Activated CD8-positive, alpha-beta memory T cell treated with anti-CD3 and anti-CD28 coated beads for 24 hours (primary cell): ENCODE results near the gene TRA2A.

Experiments
- DNase-seq: peaks from one replicate; pipeline ENCODE4 v3.0.0-alpha.2; 2020

Gene TRA2A

DNA sequence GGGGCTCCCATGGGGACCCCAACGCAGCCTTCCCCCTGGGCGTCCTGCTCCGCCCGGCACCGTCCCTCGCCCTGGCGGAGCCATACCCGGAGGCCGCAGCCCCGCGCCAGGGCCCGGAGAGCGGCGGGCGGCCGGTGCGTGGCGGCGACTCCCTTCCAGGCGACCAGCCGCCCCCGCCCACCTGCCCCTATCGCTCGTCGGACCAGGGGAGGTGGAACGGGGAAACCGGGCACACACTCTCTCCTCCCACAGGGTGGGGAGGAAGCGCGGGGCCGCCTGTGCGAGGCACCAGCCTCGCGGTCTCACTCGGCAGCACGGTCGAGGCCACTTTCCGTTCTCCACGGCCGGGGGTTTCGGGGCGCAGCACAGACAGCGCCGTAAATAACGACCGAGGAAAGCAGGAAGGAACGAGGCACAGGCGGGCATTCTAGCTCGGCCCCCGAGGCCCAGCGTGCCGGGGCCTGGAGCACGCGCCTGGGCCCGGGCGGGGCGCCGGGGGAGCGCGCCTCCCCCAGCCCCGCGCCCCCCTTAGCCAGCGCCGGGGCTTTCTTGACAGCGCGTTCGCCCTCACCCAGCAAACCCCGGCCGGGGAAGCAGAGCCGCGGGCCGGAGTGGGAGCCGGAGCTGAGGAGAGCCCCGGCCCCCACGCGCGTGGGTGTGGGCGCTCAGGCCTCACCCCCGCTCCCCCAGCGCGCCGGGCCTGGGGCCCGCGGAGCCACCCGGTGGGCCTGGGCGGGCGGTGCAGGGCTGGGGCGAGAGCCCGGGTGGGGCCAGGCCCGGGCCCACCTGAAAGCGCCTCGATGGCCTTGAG is 62.4 kb downstream of the TRA2A start:
- DNase-seq: peak; percentile 75

DNA sequence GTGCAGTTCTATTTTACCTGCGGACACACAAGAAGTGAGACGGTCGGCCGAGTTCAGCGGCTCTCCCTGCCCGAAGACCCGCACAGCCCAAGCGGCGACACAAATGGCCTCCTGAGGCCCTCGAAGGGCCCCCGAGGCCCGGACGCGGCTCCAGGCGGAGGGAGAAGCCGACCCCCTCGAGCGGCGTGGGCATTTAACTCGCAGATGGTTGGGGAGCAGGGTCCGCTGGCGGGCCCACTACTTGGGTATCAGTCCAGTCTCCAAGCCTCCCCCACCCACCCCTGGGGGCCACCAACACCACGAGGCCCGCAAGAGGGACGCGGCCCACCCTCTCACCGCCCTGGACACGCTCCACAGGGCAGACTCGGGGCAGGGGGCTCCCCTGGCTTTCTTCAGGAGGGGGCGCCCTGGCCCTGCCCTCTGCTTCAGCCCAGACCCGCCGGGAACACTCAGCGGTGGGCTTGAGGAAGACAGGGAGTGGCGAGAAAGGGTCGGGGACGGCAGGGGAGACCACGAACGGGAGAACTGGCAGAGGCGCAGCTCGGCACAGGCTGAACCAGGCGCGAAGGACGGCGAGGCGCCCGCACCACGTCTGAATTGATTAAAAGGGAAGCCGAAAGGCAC is 63.1 kb downstream of the TRA2A start:
- peak; percentile 70 for DNase-seq

DNA sequence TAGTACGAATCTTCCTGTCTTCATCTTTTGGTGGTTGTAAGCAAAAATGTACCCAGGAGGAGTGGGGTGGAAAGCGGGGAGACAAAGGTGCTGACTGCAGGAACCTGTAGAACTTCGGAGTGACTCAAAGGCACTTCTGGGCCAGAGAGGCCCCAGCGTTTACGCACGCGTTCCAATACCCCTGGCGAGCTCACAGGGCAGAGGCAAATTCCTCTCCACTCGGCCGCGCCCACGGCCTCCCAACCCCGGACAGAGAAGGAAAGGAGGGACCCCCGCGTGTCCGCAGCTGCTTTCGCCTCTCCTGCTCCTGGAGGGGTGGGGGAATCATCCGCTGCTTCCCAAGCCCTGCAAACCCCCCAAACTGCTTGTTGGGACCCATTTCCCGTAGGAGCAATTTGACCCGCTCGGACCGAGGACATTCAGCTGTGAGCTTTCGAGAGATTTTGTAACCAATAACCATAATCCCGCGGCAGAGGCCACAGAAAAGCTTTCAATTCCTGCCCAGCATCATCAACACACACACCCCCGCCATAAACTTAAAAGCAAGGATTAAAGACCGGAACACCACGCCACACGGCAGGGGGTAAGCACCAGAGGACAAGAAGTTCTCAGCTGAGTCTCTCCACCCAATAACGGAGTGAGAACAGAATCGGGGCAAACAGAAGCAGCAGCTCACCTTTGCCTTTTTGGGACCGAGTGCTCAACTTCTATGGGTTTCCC is 63.8 kb downstream of the TRA2A start:
- DNase-seq: peak; percentile 66

DNA sequence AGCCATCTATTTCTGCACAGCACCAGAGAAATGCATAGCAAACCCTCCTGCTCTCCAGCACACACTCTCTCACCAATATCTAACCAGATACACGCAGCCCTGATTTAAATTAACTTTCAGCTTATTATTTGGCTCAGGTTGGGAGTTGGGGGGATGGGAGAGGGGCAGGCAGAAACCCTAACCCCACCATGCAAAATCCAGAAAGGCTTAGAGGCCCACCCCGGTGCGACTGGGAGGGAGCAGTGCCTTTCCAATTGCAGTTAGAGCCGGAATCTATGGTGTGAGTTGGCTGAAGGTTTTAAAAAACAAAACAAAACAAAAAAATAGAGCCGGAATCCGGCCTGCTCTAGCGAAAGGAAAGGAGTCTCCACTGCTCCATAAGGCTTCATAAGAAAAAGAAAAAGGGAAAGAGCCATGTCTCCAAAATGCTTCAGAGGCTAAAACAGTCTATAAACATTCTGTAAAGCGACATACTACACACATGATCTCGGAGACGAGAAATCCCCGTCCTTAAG is 64.4 kb downstream of the TRA2A start:
- no peak for DNase-seq

DNA sequence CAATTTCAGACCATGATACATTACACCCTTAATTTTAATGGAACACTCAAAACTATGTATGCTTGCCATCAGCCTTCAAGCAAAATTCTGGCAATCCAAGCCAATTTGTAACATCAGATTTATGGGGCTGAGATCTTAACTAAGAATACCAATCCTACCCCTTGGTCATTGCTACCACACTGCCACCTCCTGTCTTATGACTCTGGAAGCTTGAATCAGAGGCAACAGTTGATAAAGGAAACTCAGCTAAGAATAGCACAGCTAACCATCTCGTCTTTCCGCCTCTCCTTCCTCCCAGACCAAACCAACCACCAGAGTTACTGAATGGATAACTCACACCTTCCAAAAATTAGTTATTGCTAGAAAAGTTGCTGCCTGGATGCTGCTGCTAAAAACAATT is 68.9 kb downstream of the TRA2A start:
- no peak for DNase-seq

DNA sequence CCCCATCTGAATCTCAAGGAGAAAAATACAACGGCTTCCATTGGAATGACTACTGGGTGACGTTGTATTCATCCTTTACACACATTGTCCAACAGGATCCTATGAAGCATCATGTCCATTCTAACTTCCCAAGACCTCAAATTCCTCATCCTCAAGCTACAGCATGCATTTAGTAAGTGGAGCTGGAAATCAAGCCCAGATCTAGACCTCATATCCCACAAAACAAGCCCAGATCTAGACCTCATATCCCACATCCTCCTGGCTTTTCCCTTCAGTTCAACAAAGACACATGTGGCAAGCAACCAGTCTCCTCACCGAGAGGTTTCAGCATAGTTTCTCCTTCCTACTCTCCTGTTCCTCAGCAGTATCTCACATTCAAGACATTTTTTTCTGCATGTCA is 73.7 kb downstream of the TRA2A start:
- DNase-seq: no peak

DNA sequence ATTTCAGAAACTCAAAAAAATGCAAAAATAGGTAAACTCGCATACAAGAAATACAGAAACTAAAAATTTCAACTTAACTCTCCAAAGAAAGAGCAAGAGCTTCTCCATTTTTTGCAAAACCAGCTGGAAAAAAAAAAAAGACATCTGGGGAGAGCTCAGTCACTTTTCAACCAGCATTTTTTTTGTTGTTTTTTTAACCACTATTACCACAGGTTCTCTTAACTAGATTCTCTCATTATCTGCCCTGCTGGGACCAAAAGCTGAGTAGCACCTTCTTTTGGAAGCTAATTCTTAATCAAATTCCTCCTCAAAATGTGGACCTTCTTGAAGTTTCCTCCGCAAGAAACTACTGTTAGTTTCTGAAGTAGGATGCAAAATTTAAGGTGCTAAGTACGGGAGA is 75.7 kb downstream of the TRA2A start:
- no peak for DNase-seq

DNA sequence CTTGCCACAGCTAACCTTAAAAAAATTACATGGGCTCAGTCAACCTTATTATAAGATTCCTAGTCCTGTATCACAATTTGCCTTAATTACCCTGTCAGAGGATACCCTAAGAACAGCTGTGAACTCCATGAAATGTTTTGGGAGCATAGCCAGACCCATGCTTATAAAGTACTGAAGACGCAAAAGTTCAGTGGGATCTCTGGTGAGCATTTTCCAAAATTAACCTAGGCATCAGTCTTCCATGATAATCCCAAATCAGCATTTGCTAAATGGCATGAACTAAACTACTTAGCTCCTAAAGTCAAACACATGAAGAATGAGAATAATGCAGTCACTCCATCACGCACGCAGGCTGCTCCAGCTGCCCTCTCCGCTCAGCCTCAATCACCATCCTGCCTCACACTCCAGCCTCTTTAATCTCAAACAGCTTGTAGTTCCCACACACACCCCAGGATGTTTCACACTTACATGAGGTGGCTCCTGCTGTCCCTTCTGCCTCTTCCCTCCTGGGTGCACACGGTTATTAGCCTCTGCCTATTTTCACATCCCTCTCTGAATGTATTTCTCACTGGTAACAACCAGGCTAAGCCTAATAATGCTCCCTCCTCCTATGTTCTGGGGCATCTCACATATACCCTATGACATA is 76.8 kb downstream of the TRA2A start:
- no peak for DNase-seq
